ENCODE results near the gene TRAPPC3. TPM values are rescaled to one million over a fixed set of nuclear protein-coding genes. Genes with fewer than 3 reads are reported as not detected.

The TRAPPC3 gene
- total RNA-seq, 1 experiment from 2014 or later, result 98.7 TPM

- no peak for TF ChIP-seq REST (IDR thresholded peaks at IDR 0.05; ENCODE audit: insufficient read depth in 1 of 2, low read depth in 2 of 2, low read length in 1 of 2)
- no peak for TF ChIP-seq CTCF (IDR thresholded peaks at IDR 0.05)
- no peak for TF ChIP-seq SIN3A (IDR thresholded peaks at IDR 0.05; ENCODE audit: borderline replicate concordance, insufficient read depth, low read depth, low read length)
- no peak for TF ChIP-seq POLR2AphosphoS5 (IDR thresholded peaks at IDR 0.05; ENCODE audit: low read depth, low read length)
- no peak for TF ChIP-seq TCF7L2 (IDR thresholded peaks at IDR 0.05; ENCODE audit: low read depth, low read length)
- in situ Hi-C loops (cut with HindIII; ENCODE audit: low pct_unique_long_range_greater_than_20kb, low sequenced_read_pairs), result no loop called here
- ATAC-seq (no peak), DNase-seq (ENCODE audit: low read depth, low spot score) (no peak)
- ChIA-PET POLR2A (no interaction called here), CTCF (interaction anchor here (1.2 kb wide), 1 partner anchor 13 kb away, joined by 3 read pairs; no protein-coding TSS in a partner anchor)
- H3K27me3 ChIP-seq (ENCODE audit: control insufficient read depth, insufficient read depth, low read length), result no peaks in the 10 kb centered on the region
- no peak overlapping the region for H3K27ac ChIP-seq (ENCODE audit: low read length)
- peaks cover 12% of the 10 kb centered on the region for H3K36me3 ChIP-seq (ENCODE audit: control insufficient read depth, insufficient read depth, low read length)
- H3K4me1 ChIP-seq (ENCODE audit: control insufficient read depth, insufficient read depth, low read length), result no peaks in the 10 kb centered on the region
- no peaks in the 10 kb centered on the region for H3K9me3 ChIP-seq (ENCODE audit: control insufficient read depth, insufficient read depth, low read depth, low read length)
- intact Hi-C loops (cut with micrococcal nuclease; ENCODE audit: unreplicated experiment), result no loop called here
- H3K4me3 ChIP-seq (ENCODE audit: low read depth in 2 of 2, low read length in 2 of 2), result no peak overlapping the region
- no TSS peak for BruUV-seq (replicated peaks)
Measured at GRCh38 chr1:36174713-36175112, 25.4 kb upstream of the TRAPPC3 start.

- Histone ChIP-seq H3K27me3 (ENCODE audit: control insufficient read depth, insufficient read depth, low read length) (no peaks in the 10 kb centered on the region), H3K9me3 (ENCODE audit: control insufficient read depth, insufficient read depth, low read depth, low read length) (no peaks in the 10 kb centered on the region), H3K4me1 (ENCODE audit: control insufficient read depth, insufficient read depth, low read length) (no peaks in the 10 kb centered on the region), H3K27ac (ENCODE audit: low read length) (no peak overlapping the region), H3K36me3 (ENCODE audit: control insufficient read depth, insufficient read depth, low read length) (peaks cover 8% of the 10 kb centered on the region), H3K4me3 (ENCODE audit: low read depth in 2 of 2, low read length in 2 of 2) (no peak overlapping the region)
- POLR2A ChIA-PET, result no interaction called here
- in situ Hi-C loops (cut with HindIII; ENCODE audit: low pct_unique_long_range_greater_than_20kb, low sequenced_read_pairs) (no loop called here), intact Hi-C loops (cut with micrococcal nuclease; ENCODE audit: unreplicated experiment) (no loop called here)
- no TSS peak for BruUV-seq (replicated peaks)
- TF ChIP-seq TCF7L2 (IDR thresholded peaks at IDR 0.05; ENCODE audit: low read depth, low read length) (no peak), CTCF (IDR thresholded peaks at IDR 0.05) (no peak), REST (IDR thresholded peaks at IDR 0.05; ENCODE audit: insufficient read depth in 1 of 2, low read depth in 2 of 2, low read length in 1 of 2) (no peak), SIN3A (IDR thresholded peaks at IDR 0.05; ENCODE audit: borderline replicate concordance, insufficient read depth, low read depth, low read length) (no peak), POLR2AphosphoS5 (IDR thresholded peaks at IDR 0.05; ENCODE audit: low read depth, low read length) (no peak)
- no peak; the same call in 1 of the 2 replicates for ATAC-seq
- CTCF ChIA-PET, result no interaction called here
- no peak for DNase-seq (ENCODE audit: low read depth, low spot score)
Measured at GRCh38 chr1:36172983-36173382, 23.7 kb upstream of the TRAPPC3 start.
